ENCODE measurements around the gene CLK4. TPM values are rescaled to one million over a fixed set of nuclear protein-coding genes. Genes with fewer than 3 reads are reported as not detected.
A peak's percentile ranks its signal among the peaks of the same experiment; 100 is the strongest.

The CLK4 gene
- total and polyA plus RNA-seq, 12 donors = 7.3 to 57.0 (median 29.0) TPM

DNA sequence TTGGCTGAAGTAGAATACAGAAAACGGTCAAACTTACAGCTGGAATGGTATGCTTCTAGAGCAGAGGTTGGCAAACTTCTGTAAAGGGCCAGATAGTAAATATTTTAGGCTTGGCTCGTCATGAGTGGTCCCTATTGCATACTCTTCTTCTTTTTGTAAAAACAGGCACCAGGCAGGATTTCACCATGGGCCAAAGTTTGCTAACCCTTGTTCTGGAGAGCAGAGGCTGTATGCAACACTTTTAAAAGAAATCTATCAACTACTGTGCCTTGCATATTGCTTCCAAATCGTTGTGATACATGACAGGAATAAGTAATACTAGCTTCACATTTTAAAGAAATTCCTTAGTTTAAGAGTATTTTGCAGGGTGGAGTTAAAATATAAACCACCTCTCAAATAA lies 21.1 kb downstream of the CLK4 start:
- no peak for TF ChIP-seq POLR2A (IDR thresholded peaks at IDR 0.05)
- H3K27me3 ChIP-seq = no peaks in the 10 kb centered on the region
- no peaks in the 10 kb centered on the region for H3K9me3 ChIP-seq (replicated peaks in 1 of 3)
- H3K27ac ChIP-seq = no peak overlapping the region
- peaks cover 0 to 65% of the 10 kb centered on the region in 2 donors for H3K36me3 ChIP-seq (replicated peaks in 1 of 2)
- intact Hi-C loops (cut with DNase I) = no loop called here
- 74 to 91% (median 89%) methylated on average over 3 of the region's 3 CpGs for WGBS, 4 donors
- no peak for DNase-seq
- no peak overlapping the region for H3K4me3 ChIP-seq
- H3K4me1 ChIP-seq (replicated peaks in 1 of 2) = peaks cover 0 to 8% of the 10 kb centered on the region in 2 donors

- no peak for DNase-seq
- no peaks in the 10 kb centered on the region for H3K9me3 ChIP-seq (replicated peaks in 1 of 3)
- H3K4me1 ChIP-seq (replicated peaks in 1 of 2) = peaks cover 0 to 8% of the 10 kb centered on the region in 2 donors
- H3K36me3 ChIP-seq (replicated peaks in 1 of 2) = peaks cover 0 to 49% of the 10 kb centered on the region in 2 donors
- H3K4me3 ChIP-seq = no peak overlapping the region
- intact Hi-C loops (cut with DNase I) = no loop called here
- no peak for TF ChIP-seq POLR2A (IDR thresholded peaks at IDR 0.05)
- no peak for TF ChIP-seq CTCF (IDR thresholded peaks at IDR 0.05)
- WGBS, 4 donors = 77 to 85% (median 84%) methylated on average over 2 of the region's 2 CpGs
- no peaks in the 10 kb centered on the region for H3K27me3 ChIP-seq
- H3K27ac ChIP-seq = no peak overlapping the region
Observed at GRCh38 chr5:178602752-178603151, 24.1 kb downstream of the CLK4 start.

DNA sequence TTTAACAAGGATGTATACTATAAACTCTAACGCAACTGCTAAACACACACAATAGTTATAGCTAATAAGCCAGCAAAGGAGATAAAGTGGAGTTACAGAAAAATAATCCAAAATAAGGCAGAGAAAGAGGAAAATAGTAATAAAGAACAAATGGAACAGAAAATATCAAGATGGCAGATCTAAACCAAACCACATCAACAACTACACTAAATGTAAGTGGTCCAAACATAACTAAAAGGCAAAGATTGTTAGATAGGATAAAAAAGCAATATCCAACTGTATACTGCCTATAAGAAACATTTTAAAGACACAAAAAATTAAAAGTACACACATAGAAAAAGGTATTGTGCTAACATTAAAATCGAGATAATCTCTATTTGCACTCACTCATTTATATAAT lies 31.1 kb downstream of the CLK4 start:
- DNase-seq = no peak
- H3K4me3 ChIP-seq = no peak overlapping the region
- H3K27ac ChIP-seq = no peak overlapping the region
- H3K4me1 ChIP-seq (replicated peaks in 1 of 2) = no peaks in the 10 kb centered on the region
- peaks cover 0 to 3% of the 10 kb centered on the region in 2 donors for H3K36me3 ChIP-seq (replicated peaks in 1 of 2)
- H3K9me3 ChIP-seq (replicated peaks in 1 of 3) = peaks cover 0 to 14% (median 10%) of the 10 kb centered on the region in 3 donors
- intact Hi-C loops (cut with DNase I) = no loop called here
- 89 to 99% (median 93%) methylated on average over 2 of the region's 2 CpGs for WGBS, 4 donors
- no peaks in the 10 kb centered on the region for H3K27me3 ChIP-seq
- TF ChIP-seq CTCF (IDR thresholded peaks at IDR 0.05) (no peak), POLR2A (IDR thresholded peaks at IDR 0.05) (no peak)

DNA sequence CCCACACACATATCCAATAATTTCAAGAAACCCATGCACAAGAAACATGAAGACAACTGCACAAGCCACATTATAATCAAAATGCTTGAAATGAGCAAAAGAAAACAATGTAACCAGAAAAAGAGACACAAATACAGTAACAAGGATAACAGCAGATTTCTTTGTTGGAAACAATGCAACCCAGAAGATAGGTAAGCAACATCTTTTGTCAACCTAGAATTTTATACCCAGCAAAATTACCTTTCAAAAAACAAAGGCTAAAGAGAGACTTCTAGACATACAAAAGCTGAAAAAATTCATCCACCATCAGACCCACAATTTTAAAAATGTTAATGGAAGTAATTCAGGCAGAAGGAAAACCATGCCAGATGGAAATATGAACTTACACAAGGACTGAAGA lies 31.7 kb downstream of the CLK4 start:
- no peak overlapping the region for H3K27ac ChIP-seq
- intact Hi-C loops (cut with DNase I) = no loop called here
- H3K36me3 ChIP-seq (replicated peaks in 1 of 2) = peaks cover 0 to 3% of the 10 kb centered on the region in 2 donors
- no peak overlapping the region for H3K4me3 ChIP-seq
- peaks cover 0 to 5% of the 10 kb centered on the region in 2 donors for H3K4me1 ChIP-seq (replicated peaks in 1 of 2)
- no peaks in the 10 kb centered on the region for H3K27me3 ChIP-seq
- no peak for TF ChIP-seq POLR2A (IDR thresholded peaks at IDR 0.05)
- no peak for TF ChIP-seq CTCF (IDR thresholded peaks at IDR 0.05)
- H3K9me3 ChIP-seq (replicated peaks in 1 of 3) = peaks cover 0 to 14% (median 10%) of the 10 kb centered on the region in 3 donors
- DNase-seq = no peak

DNA sequence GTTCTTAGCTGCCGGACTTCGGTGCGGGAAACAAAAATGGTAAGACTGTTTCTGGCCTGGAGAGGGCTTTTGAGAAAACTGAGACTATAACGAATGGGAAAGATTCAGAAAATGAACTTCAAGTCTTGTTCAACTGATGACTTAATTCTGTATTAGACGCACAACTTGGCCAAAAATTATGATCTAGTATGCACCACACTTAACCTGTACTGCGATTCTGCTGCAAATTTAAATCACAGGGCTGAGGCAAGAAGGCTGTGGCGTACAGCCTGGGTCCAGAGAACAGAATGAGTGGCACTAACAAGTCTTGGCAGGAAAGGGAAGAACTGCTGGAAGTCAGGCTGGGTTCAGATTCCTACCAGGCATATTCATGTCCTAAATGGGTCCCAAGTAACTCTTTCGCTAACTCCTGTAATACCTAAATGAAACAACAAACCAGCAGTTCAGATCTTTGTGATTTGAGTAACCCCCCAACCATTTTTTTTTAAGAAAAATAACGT lies 35.9 kb downstream of the CLK4 start:
- Histone ChIP-seq H3K9me3 (replicated peaks in 1 of 3) (peaks cover 0 to 11% (median 10%) of the 10 kb centered on the region in 3 donors), H3K4me1 (replicated peaks in 1 of 2) (peaks cover 0 to 12% of the 10 kb centered on the region in 2 donors), H3K27ac (no peak overlapping the region), H3K36me3 (replicated peaks in 1 of 2) (no peaks in the 10 kb centered on the region), H3K27me3 (peaks cover 7% of the 10 kb centered on the region), H3K4me3 (no peak overlapping the region)
- no peak for DNase-seq
- WGBS, 4 donors = 38 to 42% (median 41%) methylated on average over 9 of the region's 9 CpGs
- TF ChIP-seq CTCF (IDR thresholded peaks at IDR 0.05) (peak in 1 of 6 experiments; percentile 1), POLR2A (IDR thresholded peaks at IDR 0.05) (no peak)
- intact Hi-C loops (cut with DNase I) = no loop called here
